GM18870 (cell line): ENCODE measurements around the gene NDUFS6.
"Not testable (repeated sequence)": the region's sequence is repeated elsewhere in the genome, so short reads cannot be mapped to it uniquely, and the experiment has no call there.

ENCODE experiments used
- ATAC-seq: cut with Tn5 transposase; IDR thresholded peaks from one replicate; pipeline ENCODE4 v1.9.1; 2021; ENCODE audit warnings: moderate library complexity; ENCODE audit not compliant: unreplicated experiment

NDUFS6 gene

GRCh38 chr5:1831257-1831656 lies 30.1 kb downstream of the NDUFS6 start:
- ATAC-seq, result no peak

- no peak for ATAC-seq
Observed at GRCh38 chr5:1831677-1832313, 30.6 kb downstream of the NDUFS6 start.

- no peak for ATAC-seq
Observed at GRCh38 chr5:1832511-1833250, 31.5 kb downstream of the NDUFS6 start.

GRCh38 chr5:1833264-1834021 lies 32.2 kb downstream of the NDUFS6 start:
- ATAC-seq, result no peak

GRCh38 chr5:1834022-1834551 lies 32.9 kb downstream of the NDUFS6 start:
- ATAC-seq, result no peak

GRCh38 chr5:1834721-1835429 lies 33.7 kb downstream of the NDUFS6 start:
- no peak for ATAC-seq

- ATAC-seq, result no peak
Observed at GRCh38 chr5:1835431-1835830, 34.2 kb downstream of the NDUFS6 start.

GRCh38 chr5:1836176-1836890 lies 35.1 kb downstream of the NDUFS6 start:
- ATAC-seq, result no peak

GRCh38 chr5:1836891-1837880 lies 36.0 kb downstream of the NDUFS6 start:
- no peak for ATAC-seq

- ATAC-seq, result no peak
Observed at GRCh38 chr5:1838013-1838412, 36.8 kb downstream of the NDUFS6 start.

- ATAC-seq, result no peak
Observed at GRCh38 chr5:1840071-1840547, 38.9 kb downstream of the NDUFS6 start.

GRCh38 chr5:1840741-1841521 lies 39.7 kb downstream of the NDUFS6 start:
- no peak for ATAC-seq

GRCh38 chr5:1842004-1842819 lies 41.0 kb downstream of the NDUFS6 start:
- ATAC-seq, result no peak

- not testable (repeated sequence) for ATAC-seq
Observed at GRCh38 chr5:1843761-1844160, 42.6 kb downstream of the NDUFS6 start.

GRCh38 chr5:1844708-1845436 lies 43.7 kb downstream of the NDUFS6 start:
- no peak for ATAC-seq

GRCh38 chr5:1845696-1846095 lies 44.5 kb downstream of the NDUFS6 start:
- no peak for ATAC-seq

GRCh38 chr5:1846583-1846982 lies 45.4 kb downstream of the NDUFS6 start:
- no peak for ATAC-seq
